ENCODE results near the gene PPCDC. TPM values are rescaled to one million over a fixed set of nuclear protein-coding genes. Genes with fewer than 3 reads are reported as not detected.
A peak's percentile ranks its signal among the peaks of the same experiment; 100 is the strongest.

Gene PPCDC
- total RNA-seq, 1 donor from 2014 or later: 25.0 TPM

- Mint-ChIP-seq H3K36me3 (ENCODE audit: low read depth, unreplicated experiment) (peaks cover 16% of the 10 kb centered on the region), H3K9me3 (ENCODE audit: unreplicated experiment) (no peaks in the 10 kb centered on the region), H3K27ac (ENCODE audit: unreplicated experiment) (peak overlapping the region; percentile 15), H3K4me1 (ENCODE audit: unreplicated experiment) (peaks cover 38% of the 10 kb centered on the region), H3K4me3 (ENCODE audit: unreplicated experiment) (peak overlapping the region; percentile 93), H3K27me3 (ENCODE audit: unreplicated experiment) (peaks cover 15% of the 10 kb centered on the region)
- no peak for TF ChIP-seq CTCF (IDR thresholded peaks at IDR 0.05; ENCODE audit: unreplicated experiment)
- peak; percentile 35 for DNase-seq (ENCODE audit: low spot score)
These were observed 26.2 kb upstream of the PPCDC start for GRCh38 chr15:74997141-74997540.

- peaks cover 15% of the 10 kb centered on the region for H3K27me3 Mint-ChIP-seq (ENCODE audit: unreplicated experiment)
- peak overlapping the region; percentile 93 for H3K4me3 Mint-ChIP-seq (ENCODE audit: unreplicated experiment)
- H3K27ac Mint-ChIP-seq (ENCODE audit: unreplicated experiment): peak overlapping the region; percentile 15
- H3K4me1 Mint-ChIP-seq (ENCODE audit: unreplicated experiment): peaks cover 38% of the 10 kb centered on the region
- H3K36me3 Mint-ChIP-seq (ENCODE audit: low read depth, unreplicated experiment): peaks cover 20% of the 10 kb centered on the region
- no peaks in the 10 kb centered on the region for H3K9me3 Mint-ChIP-seq (ENCODE audit: unreplicated experiment)
- no peak for TF ChIP-seq CTCF (IDR thresholded peaks at IDR 0.05; ENCODE audit: unreplicated experiment)
- no peak for DNase-seq (ENCODE audit: low spot score)
These were observed 25.8 kb upstream of the PPCDC start for GRCh38 chr15:74997543-74997942.

DNA sequence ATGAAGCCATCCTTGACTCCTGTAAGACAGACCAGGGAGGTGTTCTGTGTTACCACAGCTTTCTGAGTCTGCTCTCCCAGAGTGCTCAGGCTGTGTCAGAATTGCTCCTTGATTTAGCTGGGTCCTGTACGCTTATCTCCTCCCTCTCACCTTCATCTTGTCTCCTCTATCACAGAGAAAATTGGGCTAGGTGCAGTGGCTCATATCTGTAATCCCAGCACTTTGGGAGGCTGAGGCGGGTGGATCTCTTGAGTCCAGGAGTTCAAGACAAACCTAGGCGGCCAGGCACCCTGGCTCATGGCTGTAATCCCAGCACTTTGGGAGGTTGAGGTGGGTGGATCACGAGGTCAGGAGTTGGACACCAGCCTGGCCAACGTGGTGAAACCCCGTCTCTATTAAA lies 22.1 kb upstream of the PPCDC start:
- H3K4me1 Mint-ChIP-seq (ENCODE audit: unreplicated experiment): peaks cover 30% of the 10 kb centered on the region
- H3K27me3 Mint-ChIP-seq (ENCODE audit: unreplicated experiment): peaks cover 9% of the 10 kb centered on the region
- DNase-seq (ENCODE audit: low spot score): no peak
- H3K36me3 Mint-ChIP-seq (ENCODE audit: low read depth, unreplicated experiment): peaks cover 25% of the 10 kb centered on the region
- no peak for TF ChIP-seq CTCF (IDR thresholded peaks at IDR 0.05; ENCODE audit: unreplicated experiment)
- H3K27ac Mint-ChIP-seq (ENCODE audit: unreplicated experiment): no peak overlapping the region
- H3K4me3 Mint-ChIP-seq (ENCODE audit: unreplicated experiment): no peak overlapping the region
- H3K9me3 Mint-ChIP-seq (ENCODE audit: unreplicated experiment): no peaks in the 10 kb centered on the region

GRCh38 chr15:75002398-75002797 lies 21.0 kb upstream of the PPCDC start:
- TF ChIP-seq CTCF (IDR thresholded peaks at IDR 0.05; ENCODE audit: unreplicated experiment): no peak
- Mint-ChIP-seq H3K4me3 (ENCODE audit: unreplicated experiment) (peak overlapping the region; percentile 12), H3K27ac (ENCODE audit: unreplicated experiment) (no peak overlapping the region), H3K36me3 (ENCODE audit: low read depth, unreplicated experiment) (peaks cover 20% of the 10 kb centered on the region), H3K9me3 (ENCODE audit: unreplicated experiment) (no peaks in the 10 kb centered on the region), H3K4me1 (ENCODE audit: unreplicated experiment) (peaks cover 20% of the 10 kb centered on the region), H3K27me3 (ENCODE audit: unreplicated experiment) (peaks cover 3% of the 10 kb centered on the region)
- DNase-seq (ENCODE audit: low spot score): no peak

GRCh38 chr15:75007216-75007615 lies 16.2 kb upstream of the PPCDC start:
- Mint-ChIP-seq H3K36me3 (ENCODE audit: low read depth, unreplicated experiment) (peaks cover 17% of the 10 kb centered on the region), H3K9me3 (ENCODE audit: unreplicated experiment) (no peaks in the 10 kb centered on the region), H3K27ac (ENCODE audit: unreplicated experiment) (no peak overlapping the region), H3K4me1 (ENCODE audit: unreplicated experiment) (no peaks in the 10 kb centered on the region), H3K4me3 (ENCODE audit: unreplicated experiment) (no peak overlapping the region), H3K27me3 (ENCODE audit: unreplicated experiment) (peaks cover 1% of the 10 kb centered on the region)
- no peak for DNase-seq (ENCODE audit: low spot score)
- no peak for TF ChIP-seq CTCF (IDR thresholded peaks at IDR 0.05; ENCODE audit: unreplicated experiment)
